IMR-90 (cell line): Measurements from ENCODE around the gene TMEM154. TPM values are rescaled to one million over a fixed set of nuclear protein-coding genes. Genes with fewer than 3 reads are reported as not detected.

ENCODE experiments used
- ATAC-seq: fragments of 200-7000 bp; cut with Tn5 transposase; 2 replicates; pipeline ENCODE4 v1.9.1; 2020; ENCODE audit warnings: low read depth, mild to moderate bottlenecking, moderate library complexity
- BruUV-seq: library from RNA; stranded (reverse); fragments of 400-500 nt; replicated peaks from 2 replicates; lab custom pipeline; 2021; lab: Mats Ljungman, UMichigan
- CTCF ChIA-PET: fragments of 300-600 bp; formaldehyde crosslinking; extraction: SDS; loops from one replicate; lab custom pipeline; 2021; ENCODE audit warnings: antibody characterized with exemption; lab: Yijun Ruan, JAX
- POLR2A ChIA-PET: fragments of 300-600 bp; sonication (Branson Sonifier 250); formaldehyde crosslinking; loops from one replicate; lab custom pipeline; 2022; ENCODE audit warnings: antibody characterized with exemption; ENCODE audit not compliant: unreplicated experiment; lab: Charles Lee
- DNase-seq: peaks from one replicate; pipeline ENCODE4 v3.0.0; 2013
- H2AFZ ChIP-seq: replicated peaks from 2 replicates; pipeline ENCODE3; 2013; ENCODE audit warnings: low read length, mild to moderate bottlenecking; ENCODE audit not compliant: poor library complexity
- H2AK5ac ChIP-seq: 2 replicates; pipeline ENCODE4 v1.6.1; 2013; ENCODE audit warnings: low read depth, low read length, inconsistent platforms
- H2AK9ac ChIP-seq: replicated peaks from 2 replicates; pipeline ENCODE3; 2013; ENCODE audit warnings: mild to moderate bottlenecking, low read depth, low read length, moderate library complexity; ENCODE audit not compliant: poor library complexity
- H2BK120ac ChIP-seq: 2 replicates; pipeline ENCODE4 v1.6.1; 2013; ENCODE audit warnings: low read depth, low read length, inconsistent platforms
- H2BK15ac ChIP-seq: 3 replicates; pipeline ENCODE4 v1.6.1; 2013; ENCODE audit warnings: low read depth, low read length, inconsistent platforms
- H2BK20ac ChIP-seq: 2 replicates; pipeline ENCODE4 v1.6.1; 2013; ENCODE audit warnings: low read depth, mild to moderate bottlenecking, inconsistent platforms, low read length, moderate library complexity
- H2BK5ac ChIP-seq: 2 replicates; pipeline ENCODE4 v1.6.1; 2013; ENCODE audit warnings: mild to moderate bottlenecking, low read depth, low read length, inconsistent platforms; ENCODE audit not compliant: poor library complexity, severe bottlenecking
- H3K14ac ChIP-seq: replicated peaks from 2 replicates; pipeline ENCODE4 v1.6.1; 2013; ENCODE audit warnings: low read depth, low read length, inconsistent platforms
- H3K18ac ChIP-seq: 2 replicates; pipeline ENCODE4 v1.6.1; 2013; ENCODE audit warnings: low read depth, low read length, control low read depth
- H3K23ac ChIP-seq: 2 replicates; pipeline ENCODE4 v1.6.1; 2013; ENCODE audit warnings: low read depth, low read length, inconsistent platforms
- H3K27ac ChIP-seq: 2 replicates; pipeline ENCODE4 v1.5.1; 2013; ENCODE audit warnings: mild to moderate bottlenecking, control low read depth, low read length; ENCODE audit not compliant: insufficient read depth
- H3K27me3 ChIP-seq: 2 replicates; pipeline ENCODE4 v1.6.1; 2013; ENCODE audit warnings: low read length; ENCODE audit not compliant: control insufficient read depth, insufficient read depth
- H3K36me3 ChIP-seq: 2 replicates; pipeline ENCODE4 v1.6.1; 2013; ENCODE audit warnings: low read length, mixed read lengths; ENCODE audit not compliant: control insufficient read depth, insufficient read depth
- H3K4ac ChIP-seq: 2 replicates; pipeline ENCODE4 v1.6.1; 2013; ENCODE audit warnings: low read depth, low read length, inconsistent platforms
- H3K4me1 ChIP-seq: 2 replicates; pipeline ENCODE4 v1.6.1; 2013; ENCODE audit warnings: low read length, mixed read lengths; ENCODE audit not compliant: control insufficient read depth, insufficient read depth
- H3K4me2 ChIP-seq: 2 replicates; pipeline ENCODE4 v1.6.1; 2013; ENCODE audit warnings: low read depth, mild to moderate bottlenecking, control low read depth, low read length, moderate library complexity
- H3K4me3 ChIP-seq: 2 replicates; pipeline ENCODE4 v1.5.1; 2013; ENCODE audit warnings: low read depth, mild to moderate bottlenecking, control low read depth, low read length, moderate library complexity; ENCODE audit not compliant: insufficient read depth
- H3K56ac ChIP-seq: 2 replicates; pipeline ENCODE4 v1.6.1; 2013; ENCODE audit warnings: low read length, inconsistent platforms; ENCODE audit not compliant: insufficient read depth; ENCODE audit errors: extremely low read depth
- H3K79me1 ChIP-seq, 2 experiments: 2 replicates each; pipeline ENCODE4 v1.6.1; 2013; ENCODE audit warnings: low read length in 2 of 2, inconsistent platforms in 1 of 2, low read depth in 1 of 2
- H3K9ac ChIP-seq: 2 replicates; pipeline ENCODE4 v1.6.1; 2013; ENCODE audit warnings: low read depth, low read length, control low read depth
- H3K9me1 ChIP-seq: 2 replicates; pipeline ENCODE4 v1.6.1; 2013; ENCODE audit warnings: low read length, inconsistent platforms; ENCODE audit not compliant: insufficient read depth
- H3K9me3 ChIP-seq: 2 replicates; pipeline ENCODE4 v1.6.1; 2013; ENCODE audit warnings: low read length; ENCODE audit not compliant: control insufficient read depth, insufficient read depth
- H4K20me1 ChIP-seq: 2 replicates; pipeline ENCODE4 v1.6.1; 2013; ENCODE audit warnings: low read length, inconsistent platforms; ENCODE audit not compliant: insufficient read depth
- H4K5ac ChIP-seq: 2 replicates; pipeline ENCODE4 v1.6.1; 2013; ENCODE audit warnings: mild to moderate bottlenecking, low read depth, low read length, control low read depth
- H4K8ac ChIP-seq, 2 experiments: 2 replicates each; pipeline ENCODE4 v1.6.1; 2013; ENCODE audit warnings: low read depth in 2 of 2, low read length in 2 of 2, control low read depth in 1 of 2, inconsistent platforms in 1 of 2
- H4K91ac ChIP-seq: 2 replicates; pipeline ENCODE4 v1.6.1; 2013; ENCODE audit warnings: low read depth, low read length, inconsistent platforms; ENCODE audit not compliant: insufficient read depth
- ELK1 ChIP-seq: fragments of 150-350 bp; IDR thresholded peaks from 2 replicates; pipeline ENCODE4 v1.6.1; 2016; ENCODE audit warnings: low read depth, mild to moderate bottlenecking, low read length, moderate library complexity, borderline replicate concordance
- FOS ChIP-seq: fragments of 150-350 bp; IDR thresholded peaks from 2 replicates; pipeline ENCODE4 v1.6.1; 2016; ENCODE audit warnings: low read depth, low read length
- MAFK ChIP-seq: IDR thresholded peaks from 2 replicates; pipeline ENCODE4 v1.6.1; 2012; ENCODE audit warnings: low read depth, low read length, improper control_type of control experiment
- NFE2L2 ChIP-seq: fragments of 150-350 bp; IDR thresholded peaks from 2 replicates; pipeline ENCODE4 v1.6.1; 2016; ENCODE audit warnings: low read depth, mild to moderate bottlenecking, low read length
- RAD21 ChIP-seq: IDR thresholded peaks from 2 replicates; pipeline ENCODE4 v1.6.1; 2012; ENCODE audit warnings: low read length, improper control_type of control experiment
- WGBS, 2 experiments: methylation state at CpG; one replicate each; pipeline versions ENCODE4 v1.1.5 to v1.1.7; 2013; ENCODE audit warnings: missing lambda C conversion rate in 2 of 2; ENCODE audit not compliant: insufficient read length in 1 of 2; ENCODE audit errors: extremely low coverage in 2 of 2; 5-methylcytosine and 5-hydroxymethylcytosine counted together
- dilution Hi-C: fragments of 300-500 bp; cut with HindIII; formaldehyde crosslinking; loops from one replicate; pipeline ENCODE4 v1.14.3; 2018; ENCODE audit warnings: low sequenced_read_pairs; ENCODE audit not compliant: unreplicated experiment
- in situ Hi-C: fragments of 300-500 bp; cut with MboI; formaldehyde crosslinking; loops from 3 replicates; pipeline ENCODE4 v1.14.3; 2019; ENCODE audit warnings: low sequenced_read_pairs, inconsistent platforms, mixed read lengths
- intact Hi-C: fragments of 100-400 bp; cut with micrococcal nuclease; formaldehyde crosslinking; loops from 2 replicates; pipeline ENCODE4 v1.10.0; 2022
- polyA plus RNA-seq, 3 experiments: library from polyadenylated mRNA; depleted of rRNA; stranded (reverse); fragments of >200 nt; gene quantifications; 2 replicates each; pipeline ENCODE4 v1.2.3, GENCODE V29; 2012; ENCODE audit warnings: low replicate concordance in 1 of 3
- total RNA-seq: library from RNA; depleted of rRNA; stranded (reverse); fragments of >200 nt; gene quantifications from 2 replicates; pipeline ENCODE4 v1.2.3, GENCODE V29; 2012
- TF ChIP-seq, protein P1 (sequence below): fragments of 150-350 bp; IDR thresholded peaks from 2 replicates; pipeline ENCODE4 v1.6.1; 2017; ENCODE audit warnings: mild to moderate bottlenecking, antibody characterized with exemption, low read length, low read depth

Gene TMEM154
- total and polyA plus RNA-seq, 2 of the 4 experiments (the other 2 are of a cell fraction) = 0.12 to 0.18 TPM

- ChIA-PET POLR2A (no interaction called here), CTCF (no interaction called here)
- ATAC-seq (no peak), DNase-seq (no peak)
- Histone ChIP-seq H3K9me1 (no peaks in the 10 kb centered on the region), H3K18ac (no peak overlapping the region), H3K4me3 (no peak overlapping the region), H3K36me3 (no peaks in the 10 kb centered on the region), H2BK15ac (no peak overlapping the region), H3K23ac (no peak overlapping the region), H4K20me1 (no peaks in the 10 kb centered on the region), H4K91ac (no peak overlapping the region), H2BK5ac (no peak overlapping the region), H4K8ac (no peak overlapping the region), H3K56ac (no peak overlapping the region), H4K5ac (no peak overlapping the region), H3K14ac (no peak overlapping the region), H2AK5ac (no peak overlapping the region), H3K9me3 (no peaks in the 10 kb centered on the region), H3K4ac (no peak overlapping the region), H3K27ac (no peak overlapping the region), H2AFZ (no peak overlapping the region), H2AK9ac (no peak overlapping the region), H2BK20ac (no peak overlapping the region), H3K4me1 (peaks cover 2% of the 10 kb centered on the region; the same call in 1 of the 2 replicates), H3K79me1 (no peaks in the 10 kb centered on the region), H2BK120ac (no peak overlapping the region), H3K9ac (no peak overlapping the region), H3K27me3 (peaks cover 10% of the 10 kb centered on the region), H3K4me2 (no peak overlapping the region)
- WGBS, 2 experiments = 76% methylated on average over 3 of the region's 5 CpGs; no CpG with 5 or more reads in 1 of the 2 experiments
- dilution Hi-C loops (no loop called here), in situ Hi-C loops (no loop called here), intact Hi-C loops (no loop called here)
- BruUV-seq = no TSS peak
- TF ChIP-seq RAD21 (no peak), ELK1 (no peak), FOS (no peak), MAFK (no peak), NFE2L2 (no peak)
- TF ChIP-seq, protein P1, sequence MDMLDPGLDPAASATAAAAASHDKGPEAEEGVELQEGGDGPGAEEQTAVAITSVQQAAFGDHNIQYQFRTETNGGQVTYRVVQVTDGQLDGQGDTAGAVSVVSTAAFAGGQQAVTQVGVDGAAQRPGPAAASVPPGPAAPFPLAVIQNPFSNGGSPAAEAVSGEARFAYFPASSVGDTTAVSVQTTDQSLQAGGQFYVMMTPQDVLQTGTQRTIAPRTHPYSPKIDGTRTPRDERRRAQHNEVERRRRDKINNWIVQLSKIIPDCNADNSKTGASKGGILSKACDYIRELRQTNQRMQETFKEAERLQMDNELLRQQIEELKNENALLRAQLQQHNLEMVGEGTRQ = no peak
These were observed 78.6 kb downstream of the TMEM154 start for GRCh38 chr4:152601156-152601555.
